RCC 7860 (cell line): ENCODE measurements around the gene RNU5B-1.

Experiments used
- DNase-seq: peaks from one replicate; pipeline ENCODE4 v3.0.0-alpha.2; 2015; ENCODE audit warnings: low spot score
- FAIRE-seq: peaks from 2 replicates; lab custom pipeline; 2012; peaks lifted over from hg19 to GRCh38; lab: Jason Lieb, UNC

RNU5B-1 gene

DNA sequence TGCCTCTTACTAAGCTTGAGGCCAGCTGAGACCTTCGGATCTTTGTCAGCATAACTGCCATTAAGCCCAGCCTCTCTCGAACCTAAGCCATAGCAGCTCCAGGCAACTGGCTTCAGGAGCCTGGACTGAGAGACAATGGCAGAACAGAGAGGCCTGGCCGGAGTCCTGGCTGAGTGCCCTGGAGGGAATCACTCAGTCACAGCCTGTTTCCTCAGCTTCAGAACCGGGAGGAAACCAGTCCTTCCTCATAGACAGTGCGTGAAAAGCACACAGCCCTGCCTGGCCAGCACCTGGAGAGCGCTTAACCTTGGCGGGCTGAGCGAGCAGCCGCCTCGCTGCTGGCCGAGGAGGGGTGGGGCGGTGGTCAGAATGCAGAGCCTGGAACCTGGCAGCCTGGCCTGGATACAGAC lies 21.6 kb downstream of the RNU5B-1 start:
- DNase-seq: no peak
- no peak for FAIRE-seq

DNA sequence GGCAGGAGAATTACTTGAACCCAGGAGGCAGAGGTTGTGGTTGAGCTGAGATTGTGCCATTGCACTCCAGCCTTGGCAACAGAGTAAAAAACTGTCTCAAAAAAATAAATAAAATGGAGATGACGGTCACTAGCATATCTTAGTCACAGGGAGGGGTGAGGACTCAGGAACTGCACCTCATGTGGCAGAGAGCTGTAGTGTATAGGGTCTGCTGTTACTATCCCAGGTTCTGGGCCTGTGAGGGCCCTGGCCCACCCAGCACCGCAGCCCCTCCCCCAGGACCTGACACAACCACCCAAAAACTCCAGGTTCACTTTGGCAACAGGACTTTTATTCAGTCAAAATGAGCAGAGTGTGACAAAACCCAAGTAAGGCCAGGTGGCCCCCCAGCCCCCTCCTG lies 22.3 kb downstream of the RNU5B-1 start:
- no peak for FAIRE-seq
- no peak for DNase-seq

DNA sequence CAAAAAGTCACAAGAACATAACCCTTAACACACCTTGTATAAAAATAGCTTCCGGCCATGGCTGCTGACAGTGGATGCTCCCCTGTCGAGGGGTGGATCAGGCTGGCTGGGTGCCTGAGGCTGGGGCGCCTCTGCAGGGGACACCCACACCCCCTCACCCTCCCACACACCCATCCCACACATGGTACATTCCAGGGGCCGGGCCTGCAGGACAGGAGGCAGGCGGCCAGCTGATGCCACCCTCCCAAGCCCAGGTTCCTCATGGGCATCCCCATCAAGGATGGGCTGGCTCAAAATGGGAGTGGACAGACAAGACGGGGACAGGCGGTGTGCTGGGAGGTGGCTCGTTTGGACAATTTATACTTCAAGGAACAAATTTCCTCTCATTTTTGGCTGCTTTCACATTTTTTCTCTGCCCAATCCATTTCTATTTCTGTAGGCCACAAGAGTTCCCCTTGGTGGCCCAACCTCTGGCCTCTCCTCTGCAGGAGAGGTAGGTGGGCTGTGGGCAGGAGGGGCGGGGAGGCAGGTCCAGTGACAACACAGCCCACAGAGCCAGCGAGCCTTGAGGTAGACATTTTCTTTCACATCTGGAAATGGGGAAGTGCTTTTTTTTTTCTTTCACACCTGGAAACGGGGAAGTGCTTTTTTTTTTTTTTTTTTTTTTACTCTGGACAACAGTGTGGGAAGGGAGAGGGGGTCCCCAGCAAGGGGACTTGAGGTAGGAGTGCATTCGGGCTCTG lies 23.3 kb downstream of the RNU5B-1 start:
- FAIRE-seq (no peak), DNase-seq (no peak)

GRCh38 chr15:65328506-65329287 lies 24.2 kb downstream of the RNU5B-1 start:
- FAIRE-seq: no peak
- DNase-seq: no peak

- no peak for FAIRE-seq
- DNase-seq: no peak
These were observed 25.0 kb downstream of the RNU5B-1 start for GRCh38 chr15:65329288-65329983.

DNA sequence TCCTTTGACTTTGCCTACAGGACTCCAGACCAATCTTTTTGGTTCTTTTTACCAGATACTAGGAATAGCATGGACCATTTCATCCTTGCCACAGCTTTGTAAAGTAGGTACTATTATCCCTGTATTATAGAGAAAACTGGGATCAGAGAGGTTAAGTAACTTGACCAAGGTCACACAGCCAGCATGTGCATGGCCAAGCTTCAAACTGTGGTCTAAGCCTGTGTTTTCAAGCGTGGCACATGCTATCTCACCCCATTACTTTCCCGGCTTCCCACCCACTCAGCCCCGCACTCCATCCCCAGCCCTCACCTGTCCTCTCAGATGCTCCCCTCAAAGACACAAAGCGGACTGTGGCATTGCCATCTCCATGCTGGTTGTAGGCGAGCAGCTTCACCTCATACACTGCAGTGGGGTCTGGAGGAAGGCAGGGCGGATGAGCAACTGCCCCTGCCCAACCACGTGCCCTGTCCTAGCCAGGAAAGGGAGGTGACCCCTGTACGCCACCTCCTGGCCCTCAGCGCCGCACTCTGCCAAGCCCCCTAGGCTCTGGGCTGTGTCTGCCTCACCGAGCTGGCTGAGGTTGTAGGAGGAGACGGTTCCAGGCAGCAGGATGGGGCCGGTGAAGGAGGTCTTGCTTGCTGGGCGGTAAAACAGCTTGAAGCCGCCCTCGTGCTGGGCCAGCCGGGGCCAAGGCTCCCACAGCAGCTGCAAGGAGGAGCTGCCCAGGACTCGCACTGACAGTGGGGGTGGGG lies 25.7 kb downstream of the RNU5B-1 start:
- no peak for FAIRE-seq
- no peak for DNase-seq

GRCh38 chr15:65330934-65331645 lies 26.6 kb downstream of the RNU5B-1 start:
- DNase-seq (no peak), FAIRE-seq (no peak)

- FAIRE-seq: no peak
These were observed 27.3 kb downstream of the RNU5B-1 start for GRCh38 chr15:65331811-65332210.

GRCh38 chr15:65332391-65333147 lies 28.1 kb downstream of the RNU5B-1 start:
- DNase-seq (no peak), FAIRE-seq (no peak)

More at GRCh38 chr15:65331811-65332210, 27.3 kb downstream of the RNU5B-1 start:
- DNase-seq: no peak

GRCh38 chr15:65333148-65333820 lies 28.8 kb downstream of the RNU5B-1 start:
- DNase-seq: no peak
- no peak for FAIRE-seq

DNA sequence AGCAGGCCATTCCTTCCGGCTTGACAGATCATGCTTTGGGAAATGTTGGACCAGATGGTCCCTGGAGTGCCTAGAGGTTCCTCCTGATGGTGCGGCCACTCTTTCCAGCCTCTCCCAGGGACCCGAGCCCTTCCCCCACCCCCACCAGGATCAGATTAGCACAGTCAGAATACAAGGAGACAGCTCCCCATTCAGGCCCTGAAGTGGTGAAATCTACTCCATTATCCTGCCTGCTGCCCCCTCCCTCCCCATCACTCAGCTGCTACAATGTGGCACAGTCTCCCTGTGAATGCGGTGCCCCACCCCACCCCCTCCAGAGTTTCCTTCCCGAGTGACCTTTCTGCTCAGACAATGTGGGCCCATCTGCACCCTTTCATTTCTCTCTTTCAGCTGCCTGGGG lies 29.4 kb downstream of the RNU5B-1 start:
- DNase-seq: no peak

DNA sequence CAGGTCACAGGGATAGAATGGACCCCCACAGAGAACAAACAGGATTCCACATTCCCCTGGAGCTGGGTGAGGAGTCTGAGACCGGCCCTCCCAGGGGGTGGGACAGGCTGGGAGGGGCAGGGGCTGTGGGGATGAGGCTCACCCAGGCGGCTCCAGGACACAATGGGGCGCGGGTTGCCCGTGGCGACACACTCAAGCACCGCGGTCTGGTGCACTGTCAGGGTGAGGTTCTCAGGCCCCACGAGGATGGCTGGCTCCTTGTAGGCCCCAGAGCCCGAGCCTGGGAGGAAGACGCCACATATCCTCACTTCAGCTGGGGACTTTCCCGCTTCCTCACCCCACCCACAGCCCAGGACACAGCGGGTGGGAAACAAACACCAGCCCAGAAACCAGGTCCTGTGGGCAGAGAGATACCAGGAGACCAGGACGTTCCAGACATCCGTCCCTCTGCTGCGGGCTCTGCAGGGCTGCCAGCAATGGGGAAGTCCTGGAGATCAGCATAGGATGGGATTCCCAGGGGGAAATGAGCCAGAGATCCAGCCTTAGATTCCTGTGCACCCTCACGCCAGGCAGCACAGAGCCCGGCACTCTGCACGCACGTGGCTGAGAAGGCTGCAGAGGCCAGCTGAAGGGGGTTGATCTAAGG lies 30.2 kb downstream of the RNU5B-1 start:
- FAIRE-seq (no peak), DNase-seq (peak; percentile 13)

More for the DNA sequence above, 29.4 kb downstream of the RNU5B-1 start:
- no peak for FAIRE-seq

GRCh38 chr15:65335278-65336055 lies 31.0 kb downstream of the RNU5B-1 start:
- FAIRE-seq (no peak), DNase-seq (no peak)

DNA sequence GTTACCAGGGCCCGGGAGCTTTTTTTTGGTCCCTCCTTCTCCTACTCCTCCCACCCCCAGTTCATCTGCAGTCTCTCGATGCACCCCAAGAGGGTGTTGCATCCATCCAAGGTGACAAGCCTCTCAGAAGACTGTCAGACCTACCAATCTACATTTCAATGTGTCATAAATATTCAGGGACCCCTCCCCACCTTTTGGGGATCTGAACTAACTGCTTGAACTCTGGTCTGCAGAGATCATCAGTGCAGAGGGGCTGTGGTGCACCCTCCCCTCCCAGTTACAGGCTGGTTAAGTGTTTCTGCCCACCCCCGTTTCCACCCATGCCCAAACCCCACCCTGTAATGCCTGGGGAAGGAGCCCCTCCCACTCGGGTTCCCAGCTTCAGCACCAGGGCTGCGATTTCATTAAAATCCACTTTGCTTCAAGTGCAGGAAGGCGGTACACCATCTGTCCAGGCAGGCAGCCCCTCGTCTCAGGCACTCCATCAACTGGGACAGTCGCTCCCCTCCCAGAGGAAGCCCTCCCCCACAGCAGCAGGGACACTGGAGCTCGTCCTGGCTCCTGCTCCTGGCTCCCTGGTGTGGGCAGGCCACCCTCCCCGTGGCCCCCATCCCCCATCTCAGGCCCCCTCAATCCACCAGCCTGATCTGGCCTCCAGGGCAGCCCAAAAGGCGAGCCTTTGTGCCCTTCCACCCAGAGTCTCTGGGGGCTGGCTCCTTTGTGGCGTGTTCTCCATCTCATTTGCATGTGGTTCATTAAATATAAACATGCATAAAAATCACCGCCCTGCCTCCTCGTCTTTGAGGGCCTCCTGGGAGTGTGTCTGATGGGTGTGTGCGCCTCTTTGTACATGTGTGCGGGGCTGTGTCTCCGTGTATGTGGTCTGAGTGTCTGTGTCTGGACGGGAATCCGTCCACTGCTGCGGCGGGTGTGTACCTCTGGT lies 32.3 kb downstream of the RNU5B-1 start:
- FAIRE-seq (no peak), DNase-seq (no peak)

GRCh38 chr15:65337436-65338070 lies 33.1 kb downstream of the RNU5B-1 start:
- FAIRE-seq (no peak), DNase-seq (no peak)

DNA sequence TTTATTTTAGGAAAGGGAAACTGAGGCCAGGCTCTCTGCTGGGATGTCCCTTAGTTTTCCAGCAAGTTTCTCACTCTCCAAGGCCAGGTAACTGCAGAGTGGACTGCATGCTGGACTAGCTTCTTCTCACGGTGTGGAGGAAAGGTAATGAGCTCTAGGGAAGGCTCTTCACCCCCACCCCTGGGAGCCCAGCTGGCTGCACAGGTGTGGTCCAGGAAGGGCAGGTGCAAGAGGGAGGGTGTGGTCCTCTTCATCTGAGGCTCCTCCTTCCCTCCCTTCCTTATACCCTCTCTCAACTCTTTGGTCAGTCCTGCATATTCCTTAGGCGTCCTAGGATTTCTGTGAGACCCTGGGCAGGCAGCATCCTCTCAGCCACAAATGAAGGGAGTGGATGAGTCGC lies 33.9 kb downstream of the RNU5B-1 start:
- no peak for DNase-seq
- no peak for FAIRE-seq
